Uterus (tissue), 4 donors: ENCODE data around the gene DST. TPM values are rescaled to one million over a fixed set of nuclear protein-coding genes. Genes with fewer than 3 reads are reported as not detected.

ENCODE experiments used
- DNase-seq, 2 donors: peaks; one replicate each; pipeline ENCODE4 v3.0.0-alpha.2; 2019 to 2020
- H3K27ac ChIP-seq, 2 donors: fragments of 200-600 bp; sonication (generic); 1 replicate in 1 of 2; 2 replicates in 1 of 2; pipeline ENCODE4 v1.5.1; 2016 to 2018
- H3K27me3 ChIP-seq, 2 donors: fragments of 200-600 bp; sonication (generic); one replicate each; pipeline ENCODE4 v1.5.1; 2018 to 2019; ENCODE audit warnings: control low read depth in 1 of 2
- H3K36me3 ChIP-seq, 2 donors: fragments of 200-600 bp; sonication (generic); one replicate each; pipeline ENCODE4 v1.5.1; 2019; ENCODE audit warnings: control low read depth in 1 of 2
- H3K4me1 ChIP-seq, 2 donors: fragments of 200-600 bp; sonication (generic); one replicate each; pipeline ENCODE4 v1.5.1; 2018 to 2019; ENCODE audit warnings: control low read depth in 1 of 2
- H3K4me3 ChIP-seq, 2 donors: fragments of 200-600 bp; sonication (generic); 1 replicate in 1 of 2; 2 replicates in 1 of 2; pipeline ENCODE4 v1.5.1; 2018 to 2019; ENCODE audit warnings: mild to moderate bottlenecking in 1 of 2
- H3K9me3 ChIP-seq, 2 donors: fragments of 200-600 bp; sonication (generic); one replicate each; pipeline ENCODE4 v1.5.1; 2019; ENCODE audit warnings: control low read depth in 1 of 2
- POLR2A ChIP-seq, 2 donors: fragments of 450-650 bp; IDR thresholded peaks; one replicate each; pipeline ENCODE4 v1.6.1; 2016; ENCODE audit warnings: antibody characterized with exemption in 2 of 2, mild to moderate bottlenecking in 1 of 2, moderate library complexity in 1 of 2
- intact Hi-C: fragments of 100-400 bp; cut with DNase I; formaldehyde crosslinking; loops from one replicate; pipeline ENCODE4 v1.15.1; 2023; ENCODE audit warnings: low total_unique reads
- total RNA-seq, 4 donors: library from RNA; depleted of rRNA in 3 of 4; stranded (reverse); fragments of >200 nt in 3 of 4; gene quantifications; one replicate each; pipeline versions ENCODE4 v1.1.0 to v1.2.4, GENCODE V29; 2014 to 2023
- TF ChIP-seq, protein P1 (sequence below), 4 experiments: fragments of 200-600 bp in 2 of 4; fragments of 450-650 bp in 2 of 4; sonication (generic) in 2 of 4; IDR thresholded peaks; one replicate each; pipeline ENCODE4 v1.5.1; 2016 to 2019; ENCODE audit warnings: antibody characterized with exemption in 4 of 4, mild to moderate bottlenecking in 2 of 4, moderate library complexity in 1 of 4
- donor health status: DM: yes; HTN: yes; CAD: no.

Gene DST
- total RNA-seq, 4 donors from 2014 or later = 307 to 809 (median 516) TPM

DNA sequence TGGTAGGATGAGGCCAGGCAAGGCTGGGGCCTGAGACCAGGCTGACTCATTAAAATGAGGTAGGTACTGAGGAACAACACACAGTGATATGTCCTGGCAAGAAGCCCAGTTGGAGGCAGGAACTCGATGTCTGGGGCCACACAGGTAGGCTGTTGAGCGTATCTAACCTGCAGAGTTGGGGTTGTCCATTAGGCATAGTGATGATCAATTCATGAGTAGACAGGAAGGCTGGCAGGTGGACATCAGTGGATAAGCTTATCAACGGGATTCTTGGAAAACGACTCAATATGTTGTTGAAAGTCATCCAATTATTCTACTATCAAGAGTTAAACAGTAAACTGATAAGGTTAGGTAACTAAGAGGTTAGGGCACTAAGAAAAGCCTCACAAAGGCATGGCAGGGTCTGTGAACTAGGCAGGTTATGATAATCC lies 202.1 kb downstream of the DST start:
- H3K4me1 ChIP-seq = no peaks in the 10 kb centered on the region
- H3K36me3 ChIP-seq = no peaks in the 10 kb centered on the region
- H3K9me3 ChIP-seq = no peaks in the 10 kb centered on the region
- no peak overlapping the region for H3K27ac ChIP-seq
- H3K4me3 ChIP-seq = no peak overlapping the region
- TF ChIP-seq POLR2A (IDR thresholded peaks at IDR 0.05) = no peak
- TF ChIP-seq, protein P1, sequence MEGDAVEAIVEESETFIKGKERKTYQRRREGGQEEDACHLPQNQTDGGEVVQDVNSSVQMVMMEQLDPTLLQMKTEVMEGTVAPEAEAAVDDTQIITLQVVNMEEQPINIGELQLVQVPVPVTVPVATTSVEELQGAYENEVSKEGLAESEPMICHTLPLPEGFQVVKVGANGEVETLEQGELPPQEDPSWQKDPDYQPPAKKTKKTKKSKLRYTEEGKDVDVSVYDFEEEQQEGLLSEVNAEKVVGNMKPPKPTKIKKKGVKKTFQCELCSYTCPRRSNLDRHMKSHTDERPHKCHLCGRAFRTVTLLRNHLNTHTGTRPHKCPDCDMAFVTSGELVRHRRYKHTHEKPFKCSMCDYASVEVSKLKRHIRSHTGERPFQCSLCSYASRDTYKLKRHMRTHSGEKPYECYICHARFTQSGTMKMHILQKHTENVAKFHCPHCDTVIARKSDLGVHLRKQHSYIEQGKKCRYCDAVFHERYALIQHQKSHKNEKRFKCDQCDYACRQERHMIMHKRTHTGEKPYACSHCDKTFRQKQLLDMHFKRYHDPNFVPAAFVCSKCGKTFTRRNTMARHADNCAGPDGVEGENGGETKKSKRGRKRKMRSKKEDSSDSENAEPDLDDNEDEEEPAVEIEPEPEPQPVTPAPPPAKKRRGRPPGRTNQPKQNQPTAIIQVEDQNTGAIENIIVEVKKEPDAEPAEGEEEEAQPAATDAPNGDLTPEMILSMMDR (IDR thresholded peaks at IDR 0.05) = no peak
- no peaks in the 10 kb centered on the region for H3K27me3 ChIP-seq
- no peak for DNase-seq
- intact Hi-C loops = no loop called here

DNA sequence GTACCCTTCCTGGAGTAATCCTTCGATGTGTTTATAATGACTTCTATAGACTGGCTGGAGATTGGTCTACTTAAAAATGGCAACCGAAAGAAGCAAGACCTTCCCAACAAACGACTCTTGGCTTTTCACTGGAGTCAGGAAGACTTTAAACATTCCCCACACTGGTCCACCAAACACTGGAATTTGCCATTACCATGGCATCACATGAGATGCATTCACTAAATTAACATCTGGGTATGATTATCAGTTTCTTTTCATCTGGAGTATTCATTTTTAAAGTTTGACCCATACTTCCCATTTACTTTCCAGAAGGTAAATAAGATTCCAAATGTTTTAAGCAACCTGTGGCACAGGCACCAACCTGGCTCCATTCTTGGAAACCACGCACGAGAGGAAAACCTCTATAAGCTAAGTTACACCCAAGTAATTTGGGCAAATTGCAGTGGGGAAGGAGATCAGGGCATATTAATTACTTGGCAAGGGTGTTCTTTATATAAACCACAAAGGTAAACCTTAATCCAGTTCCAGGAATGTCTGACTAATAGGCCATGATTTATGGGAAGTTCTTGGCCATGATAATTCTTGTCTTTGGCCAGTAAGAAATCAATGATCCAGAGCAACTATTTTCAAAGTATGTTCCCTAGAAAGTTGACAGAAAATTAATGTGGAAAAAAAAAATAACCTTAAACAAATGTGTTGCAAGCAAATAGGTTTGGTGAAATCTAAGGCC lies 205.4 kb downstream of the DST start:
- TF ChIP-seq POLR2A (IDR thresholded peaks at IDR 0.05) = no peak
- TF ChIP-seq, protein P1 (IDR thresholded peaks at IDR 0.05) = no peak
- no peaks in the 10 kb centered on the region for H3K27me3 ChIP-seq
- no peak overlapping the region for H3K4me3 ChIP-seq
- no peaks in the 10 kb centered on the region for H3K4me1 ChIP-seq
- H3K36me3 ChIP-seq = no peaks in the 10 kb centered on the region
- H3K27ac ChIP-seq = no peak overlapping the region
- intact Hi-C loops = no loop called here
- H3K9me3 ChIP-seq = no peaks in the 10 kb centered on the region
- no peak for DNase-seq

DNA sequence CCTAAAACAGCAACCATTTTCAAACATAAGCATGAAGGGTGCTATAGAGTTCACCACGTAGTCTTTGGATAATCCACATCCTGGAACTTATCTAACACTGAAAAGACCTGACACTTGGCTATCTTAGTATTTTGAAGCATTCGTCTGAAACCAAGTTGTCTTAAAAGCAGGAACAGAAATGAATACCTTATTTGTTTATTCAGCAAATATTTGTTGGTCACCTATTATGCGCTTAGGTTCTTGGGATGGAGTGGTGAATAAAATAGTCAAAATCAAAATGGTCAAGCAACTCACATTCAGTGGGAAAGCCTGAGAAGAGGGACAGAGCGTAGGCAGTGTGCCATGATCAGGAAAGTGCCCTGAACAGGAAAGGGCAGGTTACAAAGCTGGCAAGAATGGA lies 206.9 kb downstream of the DST start:
- intact Hi-C loops = no loop called here
- no peak overlapping the region for H3K27ac ChIP-seq
- H3K27me3 ChIP-seq = no peaks in the 10 kb centered on the region
- H3K4me1 ChIP-seq = no peaks in the 10 kb centered on the region
- DNase-seq = no peak
- no peak for TF ChIP-seq POLR2A (IDR thresholded peaks at IDR 0.05)
- TF ChIP-seq, protein P1 (IDR thresholded peaks at IDR 0.05) = no peak
- no peaks in the 10 kb centered on the region for H3K36me3 ChIP-seq
- H3K4me3 ChIP-seq = no peak overlapping the region
- no peaks in the 10 kb centered on the region for H3K9me3 ChIP-seq

DNA sequence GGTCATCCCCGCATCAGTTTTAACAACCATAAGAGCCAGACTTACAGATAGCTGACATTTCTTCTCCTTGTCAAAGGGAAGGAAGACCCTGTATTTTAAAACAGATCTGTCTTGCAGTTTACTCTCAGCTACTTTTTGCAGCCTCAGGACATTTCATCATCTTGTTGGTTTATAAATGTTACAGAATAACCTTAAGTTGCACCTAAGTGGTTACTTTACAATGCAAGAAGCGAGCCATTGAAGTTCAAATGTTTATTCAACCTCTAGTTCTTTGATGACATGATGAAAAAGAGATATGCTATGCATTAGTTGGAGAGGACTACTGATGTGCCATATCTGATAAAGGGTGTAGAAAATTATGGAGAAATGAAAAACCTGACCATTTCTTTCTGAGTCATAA lies 207.4 kb downstream of the DST start:
- no peak overlapping the region for H3K4me3 ChIP-seq
- H3K27me3 ChIP-seq = no peaks in the 10 kb centered on the region
- no peaks in the 10 kb centered on the region for H3K9me3 ChIP-seq
- TF ChIP-seq, protein P1 (IDR thresholded peaks at IDR 0.05) = no peak
- no peak for DNase-seq
- no peak overlapping the region for H3K27ac ChIP-seq
- no peaks in the 10 kb centered on the region for H3K36me3 ChIP-seq
- no peaks in the 10 kb centered on the region for H3K4me1 ChIP-seq
- intact Hi-C loops = no loop called here

DNA sequence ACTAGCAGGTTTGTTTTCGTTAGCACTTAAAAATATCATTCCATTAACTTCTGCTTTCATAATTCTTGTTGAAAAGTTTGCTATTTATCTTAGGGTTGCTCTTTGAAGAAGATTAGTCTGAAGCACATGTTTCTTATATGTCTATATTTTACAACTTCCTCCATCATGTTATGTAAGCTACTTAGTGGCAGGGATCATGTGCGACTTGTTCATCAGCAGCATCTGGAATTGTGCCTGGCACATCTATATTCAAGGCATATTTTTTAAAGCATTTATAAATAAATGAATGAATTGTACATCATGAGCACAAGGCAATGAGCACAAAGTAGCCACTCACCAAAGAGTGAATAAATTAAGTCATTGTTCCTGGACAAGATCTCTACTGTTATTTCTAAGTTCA lies 208.1 kb downstream of the DST start:
- DNase-seq = no peak
- H3K4me3 ChIP-seq = no peak overlapping the region
- H3K36me3 ChIP-seq = no peaks in the 10 kb centered on the region
- H3K27ac ChIP-seq = no peak overlapping the region
- TF ChIP-seq POLR2A (IDR thresholded peaks at IDR 0.05) = no peak
- TF ChIP-seq, protein P1 (IDR thresholded peaks at IDR 0.05) = no peak
- no peaks in the 10 kb centered on the region for H3K9me3 ChIP-seq
- intact Hi-C loops = no loop called here
- no peaks in the 10 kb centered on the region for H3K27me3 ChIP-seq
- no peaks in the 10 kb centered on the region for H3K4me1 ChIP-seq
